ENCODE data around the gene STAT3.
"Not testable (repeated sequence)": the region's sequence is repeated elsewhere in the genome, so short reads cannot be mapped to it uniquely, and the experiment has no call there.

- not testable (repeated sequence) for TF ChIP-seq RAD21 (IDR thresholded peaks at IDR 0.05; ENCODE audit: low read depth); POLR2A (IDR thresholded peaks at IDR 0.05; ENCODE audit: borderline replicate concordance, extremely low read depth, insufficient read depth, insufficient read length); POLR2AphosphoS5 (IDR thresholded peaks at IDR 0.05; ENCODE audit: low read depth, low read length)
Observed at GRCh38 chr17:42368797-42369561, 19.3 kb downstream of the STAT3 start.
